Body of pancreas (tissue), 4 donors: Measurements from ENCODE around the gene TNNI2. TPM values are rescaled to one million over a fixed set of nuclear protein-coding genes. Genes with fewer than 3 reads are reported as not detected.

Source experiments
- ATAC-seq: fragments of 150-250 bp; one replicate; pipeline ENCODE4 v1.9.1; 2016
- DNase-seq, 4 donors: peaks; one replicate each; pipeline ENCODE4 v3.0.0-alpha.2; 2019
- H3K27ac ChIP-seq, 4 donors: fragments of 200-600 bp; sonication (generic); 1 replicate in 3 of 4; 2 replicates in 1 of 4; pipeline versions ENCODE4 v1.5.1 to v1.6.1; 2016 to 2019; ENCODE audit warnings: mild to moderate bottlenecking in 1 of 4, mixed read lengths in 1 of 4, moderate library complexity in 1 of 4
- H3K27me3 ChIP-seq, 2 donors: fragments of 200-600 bp; sonication (generic); one replicate each; pipeline ENCODE4 v1.6.0; 2016; ENCODE audit warnings: mild to moderate bottlenecking in 1 of 2
- H3K36me3 ChIP-seq, 2 donors: fragments of 200-600 bp; sonication (generic); replicated peaks in 1 of 2; 2 replicates each; pipeline ENCODE4 v1.5.1; 2016; ENCODE audit warnings: low read depth in 2 of 2; ENCODE audit not compliant: insufficient read depth in 1 of 2
- H3K4me1 ChIP-seq: fragments of 200-600 bp; sonication (generic); one replicate; pipeline ENCODE4 v1.6.0; 2016
- H3K4me3 ChIP-seq, 2 donors: fragments of 200-600 bp; sonication (generic); 1 replicate in 1 of 2; 2 replicates in 1 of 2; pipeline ENCODE4 v1.5.1; 2016 to 2019
- H3K9me3 ChIP-seq, 3 donors: fragments of 200-600 bp; sonication (generic); 1 replicate in 2 of 3; 2 replicates in 1 of 3; pipeline ENCODE4 v1.5.1; 2016
- CTCF ChIP-seq, 7 experiments: fragments of 450-650 bp in 4 of 7; fragments of 200-600 bp in 3 of 7; sonication (generic) in 3 of 7; IDR thresholded peaks; one replicate each; pipeline ENCODE4 v1.5.1; 2016 to 2019; ENCODE audit warnings: antibody characterized with exemption in 7 of 7
- POLR2A ChIP-seq, 3 donors: fragments of 450-650 bp; IDR thresholded peaks; one replicate each; pipeline ENCODE4 v1.6.1; 2016; ENCODE audit warnings: antibody characterized with exemption in 3 of 3, mild to moderate bottlenecking in 2 of 3
- WGBS, 2 donors: methylation state at CpG; one replicate each; pipeline ENCODE4 v1.1.5; 2017; 5-methylcytosine and 5-hydroxymethylcytosine counted together
- intact Hi-C: fragments of 100-400 bp; cut with DNase I; formaldehyde crosslinking; loops from one replicate; pipeline ENCODE4 v1.15.1; 2023
- total RNA-seq, 2 donors: library from RNA; depleted of rRNA; stranded (reverse); fragments of >200 nt; gene quantifications; one replicate each; pipeline ENCODE4 v1.1.0, GENCODE V29; 2016

TNNI2 gene
- total RNA-seq, 2 donors from 2014 or later, result 3.4 to 3.6 TPM

GRCh38 chr11:1843098-1843473 lies 4.3 kb downstream of the TNNI2 start:
- H3K36me3 ChIP-seq, result no peaks in the 10 kb centered on the region
- intact Hi-C loops, result no loop called here
- H3K27me3 ChIP-seq, result no peaks in the 10 kb centered on the region
- peak; percentile 5 for ATAC-seq
- peak overlapping the region; percentile 94 to 98 (median 96) for H3K27ac ChIP-seq
- no peak overlapping the region for H3K4me3 ChIP-seq
- no peaks in the 10 kb centered on the region for H3K9me3 ChIP-seq
- DNase-seq, result peak in 2 of 4 donors; percentile 40 to 64
- no peak for TF ChIP-seq POLR2A (IDR thresholded peaks at IDR 0.05)
- no peak for TF ChIP-seq CTCF (IDR thresholded peaks at IDR 0.05)
- 52 to 68% methylated on average over 10 to 11 of the region's 11 CpGs for WGBS, 2 donors
- peaks cover 76% of the 10 kb centered on the region for H3K4me1 ChIP-seq

GRCh38 chr11:1843796-1844195 lies 5.0 kb downstream of the TNNI2 start:
- no peak for TF ChIP-seq POLR2A (IDR thresholded peaks at IDR 0.05)
- Histone ChIP-seq H3K36me3 (no peaks in the 10 kb centered on the region), H3K9me3 (no peaks in the 10 kb centered on the region), H3K4me3 (no peak overlapping the region), H3K27me3 (no peaks in the 10 kb centered on the region), H3K27ac (peak overlapping the region; percentile 94 to 98 (median 96)), H3K4me1 (peaks cover 69% of the 10 kb centered on the region)
- intact Hi-C loops, result no loop called here
- no peak for DNase-seq
- ATAC-seq, result no peak
- 75 to 82% methylated on average over 8 of the region's 8 CpGs for WGBS, 2 donors

DNA sequence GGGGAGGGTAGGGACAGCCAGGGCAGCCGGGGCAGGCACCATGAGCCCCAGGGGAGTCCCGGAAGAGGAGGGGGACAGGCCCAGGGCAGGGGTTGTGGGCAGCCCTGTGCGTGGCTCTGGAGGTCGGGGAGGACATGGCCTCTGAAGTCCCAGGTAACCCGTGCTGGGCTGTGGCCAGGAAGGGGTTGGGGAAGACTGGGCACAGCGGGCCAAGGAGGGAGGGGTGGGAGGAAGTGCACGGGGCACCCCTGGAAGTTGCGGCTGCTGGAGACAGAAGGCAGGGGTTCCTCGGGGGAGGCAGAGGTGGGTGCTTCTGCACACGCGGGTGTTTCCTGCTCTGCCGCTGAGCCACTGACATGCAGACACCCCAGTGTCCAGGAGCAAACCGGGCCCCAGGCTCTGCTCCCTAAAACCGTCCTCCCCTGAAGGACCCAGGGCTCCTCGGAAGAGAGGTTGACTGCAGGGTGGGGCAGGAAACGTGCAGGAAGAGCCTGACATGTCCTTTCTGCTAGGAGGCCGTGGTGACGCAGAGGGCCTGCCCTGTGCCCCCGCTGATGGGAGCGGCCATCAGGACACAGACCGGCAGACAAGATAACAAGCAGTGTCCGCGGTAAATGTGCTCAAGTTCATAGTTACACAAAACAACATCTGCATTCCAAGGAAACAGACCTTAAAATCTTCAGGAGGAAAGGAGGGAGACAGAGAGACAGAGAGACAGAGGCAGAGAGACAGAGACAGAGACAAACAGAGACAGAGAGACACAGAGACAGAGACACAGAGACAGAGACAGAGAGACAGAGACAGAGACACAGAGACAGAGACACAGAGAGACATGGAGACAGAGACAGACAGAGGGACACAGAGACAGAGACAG lies 5.7 kb downstream of the TNNI2 start:
- Histone ChIP-seq H3K36me3 (no peaks in the 10 kb centered on the region), H3K4me3 (no peak overlapping the region), H3K9me3 (no peaks in the 10 kb centered on the region), H3K4me1 (peaks cover 65% of the 10 kb centered on the region), H3K27ac (peak overlapping the region; percentile 94 to 98 (median 96)), H3K27me3 (no peaks in the 10 kb centered on the region)
- no peak for ATAC-seq
- TF ChIP-seq POLR2A (IDR thresholded peaks at IDR 0.05) (no peak), CTCF (IDR thresholded peaks at IDR 0.05) (no peak)
- DNase-seq, result no peak
- 48 to 79% methylated on average over 19 to 23 of the region's 23 CpGs for WGBS, 2 donors
- intact Hi-C loops, result no loop called here

GRCh38 chr11:1845095-1845429 lies 6.3 kb downstream of the TNNI2 start:
- peak overlapping the region in 3 of 4 donors; percentile 94 to 98 (median 96) for H3K27ac ChIP-seq
- DNase-seq (no peak), ATAC-seq (no peak)
- TF ChIP-seq CTCF (IDR thresholded peaks at IDR 0.05), result no peak
- TF ChIP-seq POLR2A (IDR thresholded peaks at IDR 0.05), result no peak
- H3K4me1 ChIP-seq, result peaks cover 64% of the 10 kb centered on the region
- no peaks in the 10 kb centered on the region for H3K36me3 ChIP-seq
- no peaks in the 10 kb centered on the region for H3K9me3 ChIP-seq
- H3K27me3 ChIP-seq, result no peaks in the 10 kb centered on the region
- WGBS, 2 donors, result 76 to 88% methylated on average over 1 of the region's 1 CpG
- H3K4me3 ChIP-seq, result no peak overlapping the region
- intact Hi-C loops, result no loop called here

DNA sequence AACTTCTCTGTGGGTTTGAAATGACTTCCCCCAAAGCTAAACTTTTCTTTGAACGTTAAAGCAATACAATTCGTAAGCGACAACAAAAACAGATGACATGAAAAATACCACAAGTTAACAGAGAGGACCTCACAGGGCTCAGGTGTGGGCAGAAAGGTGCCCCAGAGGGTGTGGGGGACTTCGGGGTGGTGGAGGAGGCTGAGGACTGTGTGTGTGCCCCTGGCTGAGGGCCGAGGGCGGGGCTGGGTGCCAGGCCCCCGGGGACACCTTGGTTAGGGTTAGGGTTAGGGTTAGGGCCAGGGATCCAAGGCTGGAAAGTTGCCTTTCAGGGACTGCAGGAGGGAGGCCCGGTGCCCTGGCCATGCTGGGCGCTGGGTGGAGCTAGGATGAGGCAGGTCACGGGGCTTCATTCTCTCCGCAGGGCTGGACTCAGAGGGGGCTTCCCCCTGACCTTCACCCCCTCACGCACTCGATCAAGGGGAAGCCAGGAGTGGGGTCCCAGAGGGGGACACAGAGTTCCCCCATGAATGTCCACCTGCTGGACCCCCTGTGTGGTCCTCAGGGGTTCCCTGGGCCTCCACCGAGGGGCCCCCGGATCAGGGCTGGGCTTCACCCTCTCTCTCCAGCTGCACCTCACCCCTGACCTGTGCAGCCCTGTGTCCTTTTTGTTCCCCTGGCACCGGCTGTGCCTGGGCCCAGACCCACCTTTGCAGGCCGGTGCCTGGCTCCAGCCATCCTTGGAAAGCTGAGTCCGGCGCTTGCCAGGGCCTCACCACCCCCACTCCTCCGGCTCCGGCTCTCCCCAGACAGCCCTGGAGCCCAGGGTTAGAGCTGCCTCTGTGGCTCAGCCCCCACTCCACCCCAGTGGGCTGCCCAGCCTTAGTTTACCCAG lies 7.0 kb downstream of the TNNI2 start:
- 69 to 73% methylated on average over 13 to 20 of the region's 21 CpGs for WGBS, 2 donors
- intact Hi-C loops, result no loop called here
- no peaks in the 10 kb centered on the region for H3K9me3 ChIP-seq
- no peaks in the 10 kb centered on the region for H3K27me3 ChIP-seq
- DNase-seq (no peak), ATAC-seq (no peak)
- peak overlapping the region in 3 of 4 donors; percentile 94 to 98 (median 96) for H3K27ac ChIP-seq
- peaks cover 57% of the 10 kb centered on the region for H3K4me1 ChIP-seq
- H3K4me3 ChIP-seq, result no peak overlapping the region
- H3K36me3 ChIP-seq, result no peaks in the 10 kb centered on the region
- TF ChIP-seq POLR2A (IDR thresholded peaks at IDR 0.05), result no peak
- TF ChIP-seq CTCF (IDR thresholded peaks at IDR 0.05), result no peak
